HG02678 (cell line): ENCODE data around the gene APBA2.
A peak's percentile ranks its signal among the peaks of the same experiment; 100 is the strongest.

Experiments used
- ATAC-seq: cut with Tn5 transposase; IDR thresholded peaks from one replicate; pipeline ENCODE4 v1.9.1; 2021; ENCODE audit warnings: mild to moderate bottlenecking, moderate library complexity; ENCODE audit not compliant: unreplicated experiment

APBA2 gene

DNA sequence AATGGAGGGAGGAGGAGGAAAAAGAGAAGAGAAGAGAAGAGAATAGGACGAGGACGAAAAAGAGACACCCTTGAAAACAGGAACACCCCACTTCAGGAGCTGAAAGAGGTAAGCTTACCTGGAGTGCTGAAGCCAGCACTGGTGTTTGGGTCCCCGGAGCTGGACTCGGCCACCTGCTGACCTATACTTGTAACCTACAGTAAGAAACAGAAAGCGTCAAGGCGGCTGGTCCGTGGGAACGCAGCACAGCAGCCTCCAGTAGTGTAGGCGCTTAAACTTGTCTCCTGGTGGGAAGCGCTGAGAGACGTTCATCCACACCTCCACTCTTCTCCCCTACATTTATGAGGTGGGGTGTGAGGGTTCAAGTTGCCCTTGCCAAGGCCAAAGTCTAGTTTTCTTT, 242.9 kb downstream of the APBA2 start:
- no peak for ATAC-seq

- no peak for ATAC-seq
These were observed 243.4 kb downstream of the APBA2 start for GRCh38 chr15:29129221-29129620.

- ATAC-seq, result no peak
These were observed 244.2 kb downstream of the APBA2 start for GRCh38 chr15:29129926-29130325.

GRCh38 chr15:29130476-29130875, 244.7 kb downstream of the APBA2 start:
- ATAC-seq, result no peak

- no peak for ATAC-seq
These were observed 245.4 kb downstream of the APBA2 start for GRCh38 chr15:29130951-29131839.

- ATAC-seq, result no peak
These were observed 246.2 kb downstream of the APBA2 start for GRCh38 chr15:29131840-29132420.

DNA sequence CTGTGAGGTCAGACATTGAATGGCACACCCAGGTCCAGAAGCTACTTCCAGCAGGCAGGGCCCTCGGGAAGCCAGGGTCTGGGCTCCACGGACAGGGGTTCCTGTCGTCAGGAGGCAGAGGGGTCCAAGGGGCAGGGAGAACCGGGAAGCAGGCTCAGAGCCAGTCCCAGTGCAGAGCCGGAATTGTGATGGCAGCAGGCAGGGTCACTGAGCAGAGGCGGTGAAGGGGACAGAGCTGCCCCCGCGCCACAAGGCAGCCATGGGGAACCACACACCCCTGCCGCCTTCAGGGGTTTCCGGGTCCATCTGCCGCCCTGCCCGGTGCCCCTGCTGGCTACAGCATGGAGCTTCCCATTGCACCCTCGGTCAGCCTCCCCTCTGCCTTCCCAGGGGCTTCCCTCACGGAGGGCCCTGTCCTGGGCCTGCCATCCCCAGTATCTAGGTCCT, 247.0 kb downstream of the APBA2 start:
- ATAC-seq, result no peak

DNA sequence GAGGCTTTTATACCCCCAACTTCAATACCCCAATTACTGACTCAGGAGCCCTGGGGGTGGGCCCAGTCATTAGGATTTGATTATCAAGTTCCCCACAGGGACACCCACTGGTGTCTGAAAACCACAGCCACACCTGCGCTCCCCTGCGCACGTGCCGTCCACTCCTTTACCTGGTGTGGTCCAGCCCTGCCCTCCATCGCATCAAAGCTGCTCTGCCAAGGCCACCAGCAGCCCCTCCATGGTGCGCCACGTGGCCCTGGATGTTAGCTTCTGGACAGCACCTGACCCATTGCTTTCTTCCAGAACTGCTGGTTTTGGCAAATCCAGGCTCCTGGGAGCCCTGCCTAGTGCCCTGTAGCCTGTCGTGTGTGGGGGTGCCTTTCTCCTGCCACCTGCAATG, 247.5 kb downstream of the APBA2 start:
- no peak for ATAC-seq

DNA sequence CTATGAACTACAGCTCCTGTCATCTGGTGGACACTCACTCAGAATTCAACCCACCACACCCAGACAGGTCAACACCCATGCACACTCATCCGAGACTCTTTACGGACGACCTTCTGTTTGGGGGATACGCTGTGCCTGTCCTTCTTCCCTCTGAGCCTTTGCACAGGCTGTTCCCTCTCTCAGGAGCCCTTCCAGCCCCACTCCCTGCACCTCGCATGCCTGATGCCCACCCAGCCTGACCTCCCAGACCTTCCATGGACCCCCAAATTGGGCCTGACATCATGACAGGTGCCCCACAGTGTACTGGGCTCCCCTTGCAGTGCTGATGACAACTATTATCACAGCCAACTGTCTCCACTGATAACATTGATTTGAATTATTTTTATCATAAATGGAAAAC, 248.0 kb downstream of the APBA2 start:
- no peak for ATAC-seq

- no peak for ATAC-seq
These were observed 248.5 kb downstream of the APBA2 start for GRCh38 chr15:29134239-29134638.

GRCh38 chr15:29134641-29135308, 249.0 kb downstream of the APBA2 start:
- ATAC-seq, result no peak

- ATAC-seq, result no peak
These were observed 249.5 kb downstream of the APBA2 start for GRCh38 chr15:29135309-29135657.

- no peak for ATAC-seq
These were observed 250.2 kb downstream of the APBA2 start for GRCh38 chr15:29135702-29136646.

GRCh38 chr15:29138260-29138659, 252.5 kb downstream of the APBA2 start:
- ATAC-seq, result no peak

- no peak for ATAC-seq
These were observed 253.3 kb downstream of the APBA2 start for GRCh38 chr15:29139072-29139471.

DNA sequence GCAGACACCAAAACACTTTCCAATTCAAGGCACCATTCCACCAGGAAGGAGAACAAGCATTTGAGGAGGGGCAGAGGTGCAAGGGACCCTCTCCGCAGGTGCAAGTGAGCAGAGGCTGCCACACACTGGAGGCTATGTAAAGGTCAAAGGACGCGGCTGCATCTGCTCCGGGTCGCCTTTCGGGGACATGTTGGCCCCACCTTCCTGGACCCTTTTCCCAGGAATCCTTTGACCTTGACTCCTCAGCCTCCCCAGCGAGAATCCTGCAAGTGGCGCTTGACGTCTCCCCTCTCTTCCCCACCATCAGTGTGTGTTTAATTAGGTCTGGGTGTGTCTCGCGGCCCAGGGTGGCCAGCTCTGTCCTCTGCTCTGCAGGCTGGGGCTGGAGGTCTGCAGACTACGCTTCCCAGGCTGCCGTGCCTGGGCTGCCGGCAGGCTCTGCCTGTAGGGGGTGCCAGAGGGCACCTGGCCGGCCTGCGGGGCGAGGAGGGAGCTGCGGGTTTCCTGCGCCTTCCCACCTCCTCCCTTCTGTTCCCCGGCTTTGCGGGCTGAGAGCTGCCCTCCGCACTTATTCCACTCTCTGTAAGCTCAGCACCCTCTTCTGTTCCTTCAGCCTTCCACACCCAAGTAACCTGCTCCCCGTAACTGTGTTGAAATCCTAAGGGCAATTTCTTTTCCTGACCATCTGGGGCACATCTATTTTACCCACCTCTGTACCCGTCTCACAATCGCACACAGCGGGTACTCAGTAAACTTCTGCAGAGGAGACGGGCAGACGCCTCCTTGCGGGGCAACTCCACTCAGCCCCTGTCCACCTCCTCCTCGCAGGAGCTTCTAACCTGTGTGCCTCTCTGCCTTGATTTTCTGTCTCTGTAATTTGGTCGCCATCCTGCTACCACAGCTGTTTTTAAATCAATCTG, 254.0 kb downstream of the APBA2 start:
- peak; percentile 67 for ATAC-seq

- no peak for ATAC-seq
These were observed 254.9 kb downstream of the APBA2 start for GRCh38 chr15:29140475-29141307.

DNA sequence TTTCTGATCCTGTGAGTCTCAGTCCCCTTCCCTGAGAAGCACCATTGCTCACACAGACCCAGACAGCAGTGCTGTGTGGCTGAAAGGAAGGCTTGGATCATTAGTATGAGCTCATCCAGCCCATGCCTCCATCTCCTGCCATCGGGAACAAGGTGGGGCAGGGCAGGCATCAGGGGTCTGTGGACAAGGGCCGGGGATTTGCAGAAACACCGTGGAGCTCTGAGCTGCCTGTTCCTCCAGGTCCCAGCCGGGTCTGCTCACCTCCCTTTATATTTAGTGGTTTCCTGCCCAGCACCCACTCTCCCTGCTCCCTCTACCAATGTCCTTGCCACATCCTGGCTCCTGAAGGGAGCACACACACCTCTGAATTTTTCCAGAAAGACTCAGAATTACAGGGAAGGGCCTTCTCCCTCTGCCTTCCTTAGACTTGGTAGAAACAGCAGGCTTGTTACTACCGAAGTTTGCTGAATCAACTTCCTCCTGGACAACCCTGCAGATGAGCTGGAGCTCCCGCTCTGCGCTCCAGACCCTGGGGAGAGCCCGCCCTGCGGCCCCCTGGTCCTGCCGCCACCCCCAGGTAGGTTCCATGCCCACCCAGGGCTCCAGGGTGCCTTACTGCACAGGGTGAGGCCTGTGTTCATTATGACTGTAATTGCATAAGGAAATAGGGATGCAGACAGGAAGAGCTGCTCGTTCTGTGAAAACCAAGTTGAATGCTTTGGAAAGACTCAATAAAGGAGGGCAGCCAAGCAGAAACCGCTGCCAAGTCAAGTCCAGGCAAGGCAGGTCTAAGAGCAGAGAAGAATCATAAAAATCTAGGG, 255.7 kb downstream of the APBA2 start:
- ATAC-seq, result no peak
